NCI-H510A (cell line): ENCODE results near the gene LEF1.

Experiments used
- DNase-seq: peaks from one replicate; lab custom pipeline; 2025; lab: John Stamatoyannopoulos, UW

Gene LEF1

GRCh38 chr4:108109997-108110416 is 58.7 kb downstream of the LEF1 start:
- no peak for DNase-seq

- no peak for DNase-seq
Observed at GRCh38 chr4:108109111-108109510, 59.6 kb downstream of the LEF1 start.

- DNase-seq, result no peak
Observed at GRCh38 chr4:108107729-108108382, 60.9 kb downstream of the LEF1 start.

- no peak for DNase-seq
Observed at GRCh38 chr4:108107101-108107500, 61.6 kb downstream of the LEF1 start.

GRCh38 chr4:108106186-108106585 is 62.5 kb downstream of the LEF1 start:
- DNase-seq, result no peak

DNA sequence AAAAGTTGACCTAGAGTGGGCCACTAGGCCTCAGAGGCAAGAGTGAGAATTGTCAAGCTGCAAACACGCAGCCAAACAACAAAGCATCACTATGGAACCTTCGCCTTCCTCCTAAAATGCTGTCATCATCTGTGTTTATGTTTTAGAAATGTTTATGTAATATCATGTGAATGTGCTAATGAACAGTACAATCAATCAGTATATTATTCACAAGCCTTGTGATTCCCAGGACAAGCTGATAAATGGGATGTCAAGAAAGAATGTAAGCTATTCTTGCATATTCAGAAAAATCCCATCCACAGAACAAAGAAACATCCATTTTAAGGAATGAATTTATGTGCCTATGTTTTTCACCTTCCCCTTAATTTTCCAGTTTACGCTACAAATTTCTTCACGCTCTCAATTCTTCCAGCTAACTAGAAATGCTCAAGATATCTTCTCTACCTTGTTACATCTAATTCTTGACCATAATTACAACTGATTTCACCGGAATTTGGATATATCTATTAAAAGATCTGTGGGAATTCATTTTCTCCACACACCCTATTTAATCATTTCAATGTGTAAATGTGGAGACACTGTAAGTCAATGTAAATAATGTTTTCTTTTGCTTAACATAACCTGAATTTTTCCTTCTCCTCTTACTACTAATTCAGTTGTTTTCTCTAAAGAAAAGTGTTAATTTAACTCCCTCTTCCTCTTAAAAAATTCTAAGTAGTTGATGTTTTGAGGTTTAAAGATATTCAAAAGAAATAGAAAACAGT is 65.5 kb downstream of the LEF1 start:
- no peak for DNase-seq

DNA sequence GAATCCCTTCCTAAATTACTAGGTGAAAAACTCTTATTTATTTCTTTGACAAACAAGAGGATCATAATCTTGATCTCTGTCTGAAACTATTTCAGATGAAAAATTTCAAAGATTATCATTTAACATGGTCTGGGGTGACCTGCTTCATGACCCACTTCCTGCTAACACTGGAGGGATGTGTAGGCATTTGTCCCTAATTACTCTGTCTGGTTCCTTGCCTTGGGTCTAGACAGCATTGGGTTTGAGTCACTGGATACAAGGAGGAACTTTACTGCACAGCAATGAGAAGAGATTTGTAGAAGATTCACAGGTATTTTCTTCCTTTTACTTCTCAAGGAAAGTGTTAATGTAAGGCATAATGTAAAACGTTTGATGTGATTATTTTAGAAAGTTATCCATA is 67.9 kb downstream of the LEF1 start:
- DNase-seq, result no peak

DNA sequence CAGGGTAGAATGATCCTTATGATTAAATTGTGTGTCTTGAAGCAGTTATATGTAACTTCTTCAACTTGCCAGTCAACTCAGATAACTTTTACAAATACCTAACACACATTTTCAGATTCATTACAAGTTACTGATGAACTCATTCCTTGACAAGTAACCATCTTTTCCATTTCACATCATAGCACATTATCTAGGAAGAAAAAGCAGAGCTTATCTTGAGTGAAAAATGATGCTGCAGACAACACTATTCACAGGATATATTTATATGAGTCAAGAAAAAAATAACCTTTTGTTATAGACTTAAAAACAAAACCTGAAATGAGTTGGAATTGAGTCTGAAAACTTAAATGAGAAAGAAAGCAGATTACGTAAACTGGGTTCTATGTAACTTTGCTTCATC is 68.9 kb downstream of the LEF1 start:
- DNase-seq, result no peak

GRCh38 chr4:108097990-108098553 is 70.7 kb downstream of the LEF1 start:
- no peak for DNase-seq

GRCh38 chr4:108094923-108095482 is 73.7 kb downstream of the LEF1 start:
- no peak for DNase-seq

DNA sequence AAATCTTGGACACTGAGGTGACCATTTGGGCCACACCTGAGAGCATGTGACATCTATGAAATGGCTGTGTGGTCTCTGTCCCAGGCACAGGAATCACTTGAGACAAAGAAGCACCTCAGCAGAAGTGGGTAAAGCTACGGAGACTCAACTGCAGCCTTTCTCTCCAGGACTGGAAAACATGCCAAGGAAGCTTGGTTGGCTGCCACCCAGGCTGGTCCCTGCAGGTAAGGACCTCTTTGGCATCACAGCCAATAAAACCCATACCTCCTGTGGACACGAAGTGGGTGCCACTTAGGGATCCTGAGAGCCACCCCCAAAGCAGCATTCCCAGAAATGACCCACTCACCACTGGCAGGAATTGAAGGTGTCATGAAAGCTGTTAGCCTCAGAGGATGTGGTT is 74.6 kb downstream of the LEF1 start:
- no peak for DNase-seq

GRCh38 chr4:108092288-108092687 is 76.4 kb downstream of the LEF1 start:
- no peak for DNase-seq

DNA sequence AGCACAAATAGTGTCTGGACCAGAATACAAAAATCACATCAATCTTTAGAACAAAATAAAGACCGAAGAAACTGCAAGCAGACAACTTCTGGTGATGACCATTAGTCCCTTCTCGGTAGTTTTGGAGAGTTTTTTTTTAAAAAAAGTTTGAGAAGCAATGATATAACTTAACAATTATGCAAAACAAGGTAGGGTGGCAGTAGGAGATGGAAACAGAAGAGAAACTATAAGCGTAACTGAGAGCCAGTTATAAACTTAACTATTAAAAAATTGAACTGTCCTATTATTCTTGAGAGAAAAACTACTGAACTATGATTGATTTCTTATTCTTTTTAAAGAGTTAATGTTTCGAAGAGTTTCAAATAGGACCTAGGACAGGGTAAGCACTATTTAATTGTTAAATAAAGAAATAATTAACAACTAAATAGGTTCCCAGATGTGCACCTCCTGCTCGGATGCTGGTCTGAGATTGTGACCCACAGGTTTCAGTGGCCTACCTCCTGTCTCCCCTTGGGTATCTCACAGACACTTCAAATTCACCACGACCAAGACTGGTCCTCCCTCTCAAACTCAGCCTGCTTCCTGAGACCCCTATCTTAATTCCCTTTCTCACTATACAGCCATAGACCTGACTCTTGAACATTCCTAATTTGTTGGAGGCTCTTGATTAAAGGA is 81.3 kb downstream of the LEF1 start:
- DNase-seq, result no peak

- DNase-seq, result no peak
Observed at GRCh38 chr4:108081256-108081655, 87.5 kb downstream of the LEF1 start.

GRCh38 chr4:108080747-108081146 is 88.0 kb downstream of the LEF1 start:
- no peak for DNase-seq

DNA sequence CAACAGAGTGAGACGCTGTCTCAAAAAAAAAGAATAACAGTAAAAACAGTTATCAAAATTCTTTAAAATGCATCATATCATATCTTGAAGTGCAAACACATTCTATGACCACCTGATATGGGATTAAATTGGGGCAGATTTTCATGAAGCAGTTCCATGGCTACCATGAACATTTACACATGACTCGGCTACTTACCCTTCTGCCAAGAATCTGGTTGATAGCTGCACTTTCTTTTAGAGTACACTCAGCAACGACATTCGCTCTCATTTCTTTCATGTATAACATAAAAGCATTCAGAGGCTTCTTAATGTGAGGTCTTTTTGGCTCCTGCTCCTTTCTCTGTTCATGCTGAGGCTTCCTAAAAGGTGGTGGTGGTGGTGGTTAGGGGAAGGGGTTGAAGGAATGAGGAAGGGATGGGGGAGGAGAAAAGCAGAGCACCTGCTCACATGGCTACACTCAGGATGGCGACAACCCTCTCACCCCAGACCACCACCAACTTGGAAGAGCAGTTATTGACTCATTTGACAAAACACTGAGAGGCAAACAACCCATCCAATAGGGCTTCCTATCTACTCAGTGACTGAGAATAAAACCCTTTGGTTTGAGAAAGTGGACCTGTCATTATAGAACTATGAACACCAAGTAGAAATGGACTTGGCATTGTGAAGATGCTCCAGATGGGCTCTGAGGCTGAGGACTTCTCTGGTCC is 90.6 kb downstream of the LEF1 start:
- DNase-seq, result no peak

DNA sequence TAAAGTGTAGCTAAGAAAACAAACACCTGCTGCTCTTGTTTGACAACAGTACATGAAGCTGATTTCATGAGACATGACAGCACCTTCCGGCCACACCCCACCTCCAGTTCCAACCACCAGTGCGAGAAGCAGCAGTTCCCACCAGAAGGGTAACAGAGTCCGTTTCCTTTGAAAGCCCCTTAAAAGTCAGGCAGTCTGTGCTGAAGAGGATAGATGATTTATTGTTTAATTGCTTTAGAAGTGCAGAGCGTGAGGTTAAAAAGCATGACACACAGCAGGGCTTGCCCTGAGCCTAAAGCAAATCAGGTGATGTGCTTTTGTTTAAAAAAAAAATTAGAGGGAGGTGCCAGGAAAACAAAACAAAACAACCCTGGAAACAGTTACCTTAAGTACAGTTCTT is 96.4 kb downstream of the LEF1 start:
- peak; percentile 47 for DNase-seq

GRCh38 chr4:108070775-108071174 is 98.0 kb downstream of the LEF1 start:
- DNase-seq, result no peak

GRCh38 chr4:108068442-108068841 is 100.3 kb downstream of the LEF1 start:
- no peak for DNase-seq

- DNase-seq, result no peak
Observed at GRCh38 chr4:108060686-108061321, 107.9 kb downstream of the LEF1 start.

DNA sequence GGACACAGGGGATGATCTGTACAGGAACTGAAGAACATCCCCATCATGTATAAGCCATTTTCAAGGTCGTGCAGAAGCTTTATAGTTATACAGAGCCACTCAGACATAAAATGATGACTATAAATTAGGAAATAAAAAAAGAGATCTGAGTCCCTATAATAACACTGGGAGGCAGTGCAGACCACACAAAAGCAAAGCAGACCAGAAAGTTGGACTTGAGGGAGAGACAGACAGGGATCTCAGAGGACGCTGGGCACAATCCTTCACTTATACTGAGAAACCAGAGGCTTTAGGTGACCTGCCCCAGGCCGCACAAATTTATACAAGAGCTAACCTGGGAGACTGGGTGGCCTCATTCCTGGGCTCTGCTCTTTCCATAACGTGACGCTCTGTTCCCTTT is 108.6 kb downstream of the LEF1 start:
- DNase-seq, result no peak
